Neural cell (in vitro differentiated cells): ENCODE data around the gene LZTS3.

Experiments used
- EP300 ChIP-seq: fragments of 450-650 bp; conservative IDR thresholded peaks from 2 replicates; pipeline ENCODE4 v1.6.1; 2014; ENCODE audit warnings: antibody characterized with exemption, mild to moderate bottlenecking, moderate library complexity; ENCODE audit not compliant: poor library complexity, severe bottlenecking
- EZH2 ChIP-seq: fragments of 200-600, 300-800 bp; shearing (Covaris generic), sonication (generic); IDR thresholded peaks from 2 replicates; pipeline ENCODE4 v1.6.1; 2014; ENCODE audit warnings: antibody characterized with exemption, low read length, borderline replicate concordance, mild to moderate bottlenecking; ENCODE audit not compliant: insufficient read depth, poor library complexity, severe bottlenecking
- MXI1 ChIP-seq: fragments of 450-650 bp; conservative IDR thresholded peaks from 2 replicates; pipeline ENCODE4 v1.6.1; 2014; ENCODE audit warnings: antibody characterized with exemption, mild to moderate bottlenecking; ENCODE audit not compliant: poor library complexity, severe bottlenecking
- POLR2AphosphoS5 ChIP-seq: IDR thresholded peaks from 2 replicates; pipeline ENCODE4 v1.6.1; 2012
- SMC3 ChIP-seq: fragments of 450-650 bp; conservative IDR thresholded peaks from 2 replicates; pipeline ENCODE4 v1.6.1; 2014; ENCODE audit warnings: antibody characterized with exemption, mild to moderate bottlenecking, moderate library complexity; ENCODE audit not compliant: poor library complexity
- TAF1 ChIP-seq: IDR thresholded peaks from 2 replicates; pipeline ENCODE4 v1.6.1; 2012; ENCODE audit warnings: low read depth
- TF ChIP-seq, protein P1 (sequence below): fragments of 450-650 bp; IDR thresholded peaks from 2 replicates; pipeline ENCODE4 v1.5.1; 2014; ENCODE audit warnings: antibody characterized with exemption, mild to moderate bottlenecking, moderate library complexity; ENCODE audit not compliant: poor library complexity, severe bottlenecking
- TF ChIP-seq, protein P2 (sequence below): IDR thresholded peaks from 2 replicates; pipeline ENCODE4 v1.6.1; 2012; ENCODE audit warnings: borderline replicate concordance

- TF ChIP-seq, protein P1, sequence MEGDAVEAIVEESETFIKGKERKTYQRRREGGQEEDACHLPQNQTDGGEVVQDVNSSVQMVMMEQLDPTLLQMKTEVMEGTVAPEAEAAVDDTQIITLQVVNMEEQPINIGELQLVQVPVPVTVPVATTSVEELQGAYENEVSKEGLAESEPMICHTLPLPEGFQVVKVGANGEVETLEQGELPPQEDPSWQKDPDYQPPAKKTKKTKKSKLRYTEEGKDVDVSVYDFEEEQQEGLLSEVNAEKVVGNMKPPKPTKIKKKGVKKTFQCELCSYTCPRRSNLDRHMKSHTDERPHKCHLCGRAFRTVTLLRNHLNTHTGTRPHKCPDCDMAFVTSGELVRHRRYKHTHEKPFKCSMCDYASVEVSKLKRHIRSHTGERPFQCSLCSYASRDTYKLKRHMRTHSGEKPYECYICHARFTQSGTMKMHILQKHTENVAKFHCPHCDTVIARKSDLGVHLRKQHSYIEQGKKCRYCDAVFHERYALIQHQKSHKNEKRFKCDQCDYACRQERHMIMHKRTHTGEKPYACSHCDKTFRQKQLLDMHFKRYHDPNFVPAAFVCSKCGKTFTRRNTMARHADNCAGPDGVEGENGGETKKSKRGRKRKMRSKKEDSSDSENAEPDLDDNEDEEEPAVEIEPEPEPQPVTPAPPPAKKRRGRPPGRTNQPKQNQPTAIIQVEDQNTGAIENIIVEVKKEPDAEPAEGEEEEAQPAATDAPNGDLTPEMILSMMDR, result no peak
- TF ChIP-seq EP300 (no peak), POLR2AphosphoS5 (no peak), MXI1 (no peak), TAF1 (no peak), EZH2 (no peak), SMC3 (no peak)
- TF ChIP-seq, protein P2, sequence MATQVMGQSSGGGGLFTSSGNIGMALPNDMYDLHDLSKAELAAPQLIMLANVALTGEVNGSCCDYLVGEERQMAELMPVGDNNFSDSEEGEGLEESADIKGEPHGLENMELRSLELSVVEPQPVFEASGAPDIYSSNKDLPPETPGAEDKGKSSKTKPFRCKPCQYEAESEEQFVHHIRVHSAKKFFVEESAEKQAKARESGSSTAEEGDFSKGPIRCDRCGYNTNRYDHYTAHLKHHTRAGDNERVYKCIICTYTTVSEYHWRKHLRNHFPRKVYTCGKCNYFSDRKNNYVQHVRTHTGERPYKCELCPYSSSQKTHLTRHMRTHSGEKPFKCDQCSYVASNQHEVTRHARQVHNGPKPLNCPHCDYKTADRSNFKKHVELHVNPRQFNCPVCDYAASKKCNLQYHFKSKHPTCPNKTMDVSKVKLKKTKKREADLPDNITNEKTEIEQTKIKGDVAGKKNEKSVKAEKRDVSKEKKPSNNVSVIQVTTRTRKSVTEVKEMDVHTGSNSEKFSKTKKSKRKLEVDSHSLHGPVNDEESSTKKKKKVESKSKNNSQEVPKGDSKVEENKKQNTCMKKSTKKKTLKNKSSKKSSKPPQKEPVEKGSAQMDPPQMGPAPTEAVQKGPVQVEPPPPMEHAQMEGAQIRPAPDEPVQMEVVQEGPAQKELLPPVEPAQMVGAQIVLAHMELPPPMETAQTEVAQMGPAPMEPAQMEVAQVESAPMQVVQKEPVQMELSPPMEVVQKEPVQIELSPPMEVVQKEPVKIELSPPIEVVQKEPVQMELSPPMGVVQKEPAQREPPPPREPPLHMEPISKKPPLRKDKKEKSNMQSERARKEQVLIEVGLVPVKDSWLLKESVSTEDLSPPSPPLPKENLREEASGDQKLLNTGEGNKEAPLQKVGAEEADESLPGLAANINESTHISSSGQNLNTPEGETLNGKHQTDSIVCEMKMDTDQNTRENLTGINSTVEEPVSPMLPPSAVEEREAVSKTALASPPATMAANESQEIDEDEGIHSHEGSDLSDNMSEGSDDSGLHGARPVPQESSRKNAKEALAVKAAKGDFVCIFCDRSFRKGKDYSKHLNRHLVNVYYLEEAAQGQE, result no peak
These were observed 4.3 kb downstream of the LZTS3 start for GRCh38 chr20:3168829-3169590.
